GM10248 (cell line): ENCODE measurements around the gene COX17.
"Not testable (repeated sequence)": the region's sequence is repeated elsewhere in the genome, so short reads cannot be mapped to it uniquely, and the experiment has no call there.

Experiments
- CTCF ChIA-PET: fragments of 300-600 bp; sonication (Branson Sonifier 250); formaldehyde crosslinking; extraction: SDS; loops from one replicate; lab custom pipeline; 2021; ENCODE audit warnings: antibody characterized with exemption; lab: Yijun Ruan, JAX
- POLR2A ChIA-PET: fragments of 350-650 bp; sonication (Branson Sonifier 250); formaldehyde crosslinking; extraction: SDS; loops from one replicate; lab custom pipeline; 2020; ENCODE audit warnings: antibody characterized with exemption; lab: Yijun Ruan, JAX
- DNase-seq: peaks from one replicate; pipeline ENCODE4 v3.0.0; 2012; ENCODE audit errors: extremely low spot score
- TF ChIP-seq, protein P1 (sequence below): IDR thresholded peaks from 2 replicates; pipeline ENCODE4 v1.5.1; 2012; ENCODE audit warnings: mild to moderate bottlenecking, low read depth; ENCODE audit errors: extremely low read depth, missing control alignments, control extremely low read depth

The COX17 gene

DNA sequence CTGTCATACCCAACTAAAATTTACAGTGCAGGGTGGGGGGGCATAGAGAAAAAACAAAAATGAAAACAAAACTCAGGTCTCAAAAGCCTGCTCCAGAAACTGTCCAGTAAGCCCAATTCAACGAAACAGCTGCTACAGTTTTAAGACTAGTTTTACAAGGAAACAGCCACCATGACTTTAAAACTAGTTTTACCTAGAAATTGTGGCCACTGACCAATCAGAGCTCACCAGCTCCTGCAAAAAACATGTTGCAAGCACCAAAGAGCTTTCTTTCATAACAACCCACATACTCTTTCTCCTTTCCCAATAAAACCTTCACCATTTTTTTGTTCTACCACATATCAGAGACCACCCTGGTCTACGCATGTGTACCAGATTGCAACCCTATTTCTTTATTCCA lies 18.3 kb upstream of the COX17 start:
- ChIA-PET CTCF (interaction anchor here (0.7 to 11.9 kb wide), 6 partner anchors 8 to 479 kb away, joined by 3 to 128 read pairs (median 3); partner anchors contain the start of gene COX17), POLR2A (no interaction called here)

DNA sequence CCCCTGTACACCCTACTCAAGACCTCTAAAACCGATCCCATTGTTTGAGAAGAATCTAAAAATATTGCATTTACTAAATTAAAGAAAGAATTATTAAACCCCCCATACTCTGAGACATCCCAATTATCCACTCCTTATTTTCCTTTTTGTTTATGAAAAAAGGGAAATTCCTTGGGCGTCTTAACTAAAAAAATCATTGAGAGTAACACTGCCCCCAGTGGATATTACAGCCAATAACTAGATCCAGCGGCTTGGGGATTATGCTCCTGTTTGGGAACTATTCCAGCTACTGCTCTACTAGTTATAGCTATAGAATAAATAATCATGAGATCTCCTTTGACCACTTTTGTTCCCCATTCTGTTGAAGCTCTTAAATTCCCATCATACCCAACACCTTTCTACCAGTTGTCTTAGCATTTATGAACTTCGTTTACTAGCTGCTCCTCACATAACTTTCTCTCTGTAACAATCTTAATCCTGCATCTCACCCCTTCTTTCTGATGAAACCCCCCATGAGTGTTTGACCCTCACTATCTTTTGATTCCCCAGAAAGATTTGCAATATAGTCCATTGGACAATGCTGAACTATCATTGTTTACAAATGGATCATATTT lies 12.9 kb upstream of the COX17 start:
- TF ChIP-seq, protein P1, sequence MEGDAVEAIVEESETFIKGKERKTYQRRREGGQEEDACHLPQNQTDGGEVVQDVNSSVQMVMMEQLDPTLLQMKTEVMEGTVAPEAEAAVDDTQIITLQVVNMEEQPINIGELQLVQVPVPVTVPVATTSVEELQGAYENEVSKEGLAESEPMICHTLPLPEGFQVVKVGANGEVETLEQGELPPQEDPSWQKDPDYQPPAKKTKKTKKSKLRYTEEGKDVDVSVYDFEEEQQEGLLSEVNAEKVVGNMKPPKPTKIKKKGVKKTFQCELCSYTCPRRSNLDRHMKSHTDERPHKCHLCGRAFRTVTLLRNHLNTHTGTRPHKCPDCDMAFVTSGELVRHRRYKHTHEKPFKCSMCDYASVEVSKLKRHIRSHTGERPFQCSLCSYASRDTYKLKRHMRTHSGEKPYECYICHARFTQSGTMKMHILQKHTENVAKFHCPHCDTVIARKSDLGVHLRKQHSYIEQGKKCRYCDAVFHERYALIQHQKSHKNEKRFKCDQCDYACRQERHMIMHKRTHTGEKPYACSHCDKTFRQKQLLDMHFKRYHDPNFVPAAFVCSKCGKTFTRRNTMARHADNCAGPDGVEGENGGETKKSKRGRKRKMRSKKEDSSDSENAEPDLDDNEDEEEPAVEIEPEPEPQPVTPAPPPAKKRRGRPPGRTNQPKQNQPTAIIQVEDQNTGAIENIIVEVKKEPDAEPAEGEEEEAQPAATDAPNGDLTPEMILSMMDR = peak; percentile 23
- ChIA-PET CTCF (interaction anchor here (0.7 to 11.9 kb wide), 9 partner anchors 10 to 806 kb away, joined by 3 to 128 read pairs (median 5); partner anchors contain the start of genes COX17 and TMEM39A), POLR2A (no interaction called here)
- no peak for DNase-seq

More for the DNA sequence above, 18.3 kb upstream of the COX17 start:
- DNase-seq = no peak
- TF ChIP-seq, protein P1 = no peak

DNA sequence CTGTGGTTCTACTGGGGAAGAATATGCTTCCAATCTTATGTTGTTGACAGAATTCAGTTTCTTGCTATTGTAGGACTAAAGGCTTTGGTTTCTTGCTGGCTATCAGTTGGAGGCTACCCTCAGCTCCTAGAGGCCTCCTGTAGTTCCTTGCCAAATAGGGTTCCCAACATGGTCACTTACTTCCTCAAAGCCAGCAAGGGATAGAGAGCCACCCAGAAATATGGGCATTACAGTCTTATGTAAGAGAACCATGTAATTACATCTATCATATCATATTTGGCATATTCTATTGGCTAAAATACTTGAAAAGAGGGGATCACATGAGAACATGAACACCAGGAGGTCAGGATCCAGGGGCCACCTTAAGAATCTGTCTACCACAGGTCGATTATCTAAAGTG lies 6.2 kb upstream of the COX17 start:
- ChIA-PET CTCF (interaction anchor here (1.0 to 11.2 kb wide), 5 partner anchors 10 to 799 kb away, joined by 3 to 128 read pairs (median 41); no protein-coding TSS in a partner anchor), POLR2A (no interaction called here)
- no peak for DNase-seq
- TF ChIP-seq, protein P1 = no peak

DNA sequence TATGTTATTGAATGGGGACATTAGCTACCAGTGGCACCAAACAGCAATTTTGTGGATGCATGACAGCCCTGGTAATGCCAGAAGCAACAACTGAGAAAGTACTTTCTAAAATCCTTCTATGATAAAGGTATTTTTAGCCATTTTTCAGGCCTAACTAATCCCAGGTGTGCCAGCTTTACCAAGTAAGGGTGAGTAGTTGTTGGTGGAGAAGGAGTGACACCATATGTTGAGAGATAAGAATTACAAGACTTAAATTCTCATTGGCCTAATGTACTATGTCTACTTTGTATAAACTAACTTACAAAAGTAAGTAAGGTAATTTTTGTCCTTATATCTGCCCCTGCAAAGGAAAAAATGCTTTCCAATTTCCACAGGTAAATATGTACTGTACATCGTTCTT lies 4.1 kb upstream of the COX17 start:
- DNase-seq = peak; percentile 38
- CTCF ChIA-PET = interaction anchor here (0.6 to 11.2 kb wide), 53 partner anchors 8 to 797 kb away, joined by 3 to 128 read pairs (median 4); partner anchors contain the start of genes B4GALT4, CD80, CFAP91 and IGSF11
- POLR2A ChIA-PET = interaction anchor here (0.8 kb wide), 1 partner anchor 131 kb away, joined by 3 read pairs; no protein-coding TSS in a partner anchor
- TF ChIP-seq, protein P1 = peak; percentile 49

DNA sequence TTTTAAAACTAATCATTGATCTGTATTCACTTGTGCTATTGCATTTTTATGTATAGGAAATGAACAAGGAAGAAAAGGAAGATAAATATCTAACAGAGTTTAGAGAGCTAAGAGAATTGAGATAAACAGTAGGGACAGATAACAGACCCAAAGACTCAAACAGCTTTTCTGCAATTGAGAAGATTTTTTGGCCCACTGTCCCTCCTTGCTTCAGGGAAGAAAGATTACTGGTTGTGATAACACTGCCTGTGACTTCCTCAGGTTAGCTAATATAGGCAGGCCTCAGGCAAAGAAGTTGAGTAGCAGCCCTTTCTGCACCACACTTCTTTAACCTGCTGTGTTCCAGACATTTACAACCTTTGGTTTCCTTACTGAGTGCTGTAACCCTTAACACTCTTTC lies 2.7 kb upstream of the COX17 start:
- DNase-seq = no peak
- CTCF ChIA-PET = interaction anchor here (0.7 to 11.2 kb wide), 13 partner anchors 14 to 796 kb away, joined by 3 to 128 read pairs (median 8); partner anchors contain the start of genes B4GALT4 and TMEM39A
- TF ChIP-seq, protein P1 = no peak
- POLR2A ChIA-PET = no interaction called here

DNA sequence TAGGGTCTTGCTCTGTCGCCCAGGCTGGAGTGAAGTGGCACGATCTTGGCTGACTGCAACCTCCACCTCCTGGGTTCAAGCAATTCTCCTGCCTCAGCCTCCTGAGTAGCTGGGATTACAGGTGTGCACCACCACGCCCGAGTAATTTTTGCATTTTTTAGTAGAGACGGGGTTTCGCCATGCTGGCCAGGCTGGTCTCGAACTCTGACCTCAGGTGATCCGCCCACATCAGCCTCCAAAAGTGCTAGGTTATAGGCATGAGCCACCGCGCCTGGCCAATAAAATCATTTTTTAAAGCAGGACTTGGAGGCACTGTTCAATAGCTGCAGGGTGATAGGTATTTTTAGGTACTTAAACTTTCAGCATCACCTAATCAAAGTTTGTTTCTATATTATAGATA lies 1.0 kb upstream of the COX17 start:
- POLR2A ChIA-PET, DNase-seq: not testable (repeated sequence)
- CTCF ChIA-PET = interaction anchor here (1.5 to 11.2 kb wide), 2 partner anchors 16 to 77 kb away, joined by 3 to 128 read pairs; no protein-coding TSS in a partner anchor

DNA sequence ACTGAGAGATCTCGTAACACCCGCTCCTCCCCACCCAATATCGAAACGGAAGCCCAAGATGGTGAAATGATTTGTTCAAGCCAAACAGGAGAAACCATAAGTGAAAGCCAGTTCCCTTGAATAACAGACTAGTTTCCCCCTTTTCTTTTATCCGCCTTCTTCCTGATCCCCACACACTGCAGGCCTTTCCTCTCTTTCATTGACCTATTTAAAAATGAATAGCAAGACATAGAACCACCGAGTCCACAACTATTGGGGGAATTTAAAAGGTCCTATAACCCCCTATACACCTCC lies 382 bp upstream of the COX17 start:
- POLR2A ChIA-PET = no interaction called here
- TF ChIP-seq, protein P1 = no peak
- no peak for DNase-seq
- CTCF ChIA-PET = interaction anchor here (1.1 to 11.2 kb wide), 3 partner anchors 16 to 80 kb away, joined by 3 to 128 read pairs (median 3); partner anchors contain the start of gene PLA1A
